GM12874 (cell line): ENCODE data around the gene ZNF264.

Experiments used
- CTCF ChIP-seq: IDR thresholded peaks from 2 replicates; pipeline ENCODE4 v1.5.1; 2011; ENCODE audit warnings: low read depth, mild to moderate bottlenecking, control low read depth, low read length, moderate library complexity; ENCODE audit not compliant: insufficient read depth

ZNF264 gene

GRCh38 chr19:57271280-57271679 is 80.0 kb downstream of the ZNF264 start:
- no peak for TF ChIP-seq CTCF
